Esophagus muscularis mucosa (tissue), 3 donors: ENCODE results near the gene CFHR3.

ENCODE experiments used
- CTCF ChIP-seq, 3 experiments: fragments of 200-600 bp in 2 of 3; fragments of 450-650 bp in 1 of 3; sonication (generic) in 2 of 3; IDR thresholded peaks; one replicate each; pipeline ENCODE4 v1.5.1; 2017 to 2019; ENCODE audit warnings: antibody characterized with exemption in 3 of 3, mild to moderate bottlenecking in 2 of 3, moderate library complexity in 1 of 3
- POLR2A ChIP-seq: fragments of 450-650 bp; IDR thresholded peaks from one replicate; pipeline ENCODE4 v1.6.1; 2017; ENCODE audit warnings: antibody characterized with exemption, moderate library complexity, mild to moderate bottlenecking, low read depth

GRCh38 chr1:196738730-196739129, 35.9 kb upstream of the CFHR3 start:
- TF ChIP-seq CTCF (IDR thresholded peaks at IDR 0.05): no peak
- TF ChIP-seq POLR2A: no peak
